Measurements from ENCODE around the gene MATCAP1. TPM values are rescaled to one million over a fixed set of nuclear protein-coding genes. Genes with fewer than 3 reads are reported as not detected.

MATCAP1 gene
- total and polyA plus RNA-seq, 2 donors (not counting 1 experiment from before 2014, with no cell fraction given): 16.6 to 28.4 TPM

GRCh38 chr16:67158637-67159600, 24.8 kb downstream of the MATCAP1 start:
- Histone ChIP-seq H3K27ac (ENCODE audit: insufficient read depth, low read length) (peak overlapping the region; percentile 32), H3K36me3 (ENCODE audit: control insufficient read depth, insufficient read depth, low read length) (peaks cover 3% of the 10 kb centered on the region), H3K9me3 (ENCODE audit: control insufficient read depth, insufficient read depth, low read depth, low read length) (no peaks in the 10 kb centered on the region), H3K4me3 (replicated peaks in 1 of 4; ENCODE audit: control extremely low read depth in 1 of 4, insufficient read depth in 1 of 4, low read depth in 3 of 4, low read length in 4 of 4) (peak overlapping the region; percentile 78 to 98 (median 94)), H2AFZ (ENCODE audit: low read length) (peak overlapping the region; percentile 62), H3K9ac (ENCODE audit: insufficient read depth, low read length) (peak overlapping the region; percentile 74), H3K4me1 (ENCODE audit: control insufficient read depth, extremely low read depth, insufficient read depth, low read length) (peaks cover 4% of the 10 kb centered on the region), H3K4me2 (ENCODE audit: extremely low read depth, insufficient read depth, low read length) (peak overlapping the region; percentile 97), H3K27me3 (ENCODE audit: control insufficient read depth, insufficient read depth, low read length) (peaks cover 2% of the 10 kb centered on the region), H4K20me1 (ENCODE audit: control insufficient read depth, extremely low read depth, insufficient read depth, low read length) (no peaks in the 10 kb centered on the region), H3K79me2 (ENCODE audit: control insufficient read depth, insufficient read depth, low read length) (no peaks in the 10 kb centered on the region)
- peak in 1 of 2 donors; percentile 30 for DNase-seq (ENCODE audit: low read depth in 2 of 2)
- TF ChIP-seq CTCF (conservative IDR thresholded peaks at IDR 0.05 in 1 of 2, IDR thresholded peaks at IDR 0.05 in 1 of 2; ENCODE audit: low read depth in 1 of 2, low read length in 2 of 2): no peak

- TF ChIP-seq CTCF (conservative IDR thresholded peaks at IDR 0.05 in 1 of 2, IDR thresholded peaks at IDR 0.05 in 1 of 2; ENCODE audit: low read depth in 1 of 2, low read length in 2 of 2) (no peak), EZH2 (IDR thresholded peaks at IDR 0.05; ENCODE audit: low read length, missing control alignments) (no peak)
- peaks cover 3% of the 10 kb centered on the region for H3K36me3 ChIP-seq (ENCODE audit: control insufficient read depth, insufficient read depth, low read length)
- no peak overlapping the region for H3K27ac ChIP-seq (ENCODE audit: insufficient read depth, low read length)
- H3K4me2 ChIP-seq (ENCODE audit: extremely low read depth, insufficient read depth, low read length): no peak overlapping the region
- no peak overlapping the region for H3K9ac ChIP-seq (ENCODE audit: insufficient read depth, low read length)
- no peak for DNase-seq (ENCODE audit: low read depth in 2 of 2)
- no peaks in the 10 kb centered on the region for H3K79me2 ChIP-seq (ENCODE audit: control insufficient read depth, insufficient read depth, low read length)
- no peak overlapping the region for H2AFZ ChIP-seq (ENCODE audit: low read length)
- no peak overlapping the region for H3K4me3 ChIP-seq (replicated peaks in 1 of 4; ENCODE audit: control extremely low read depth in 1 of 4, insufficient read depth in 1 of 4, low read depth in 3 of 4, low read length in 4 of 4)
- H3K4me1 ChIP-seq (ENCODE audit: control insufficient read depth, extremely low read depth, insufficient read depth, low read length): peaks cover 4% of the 10 kb centered on the region
- no peaks in the 10 kb centered on the region for H4K20me1 ChIP-seq (ENCODE audit: control insufficient read depth, extremely low read depth, insufficient read depth, low read length)
- H3K9me3 ChIP-seq (ENCODE audit: control insufficient read depth, insufficient read depth, low read depth, low read length): no peaks in the 10 kb centered on the region
- peaks cover 2% of the 10 kb centered on the region for H3K27me3 ChIP-seq (ENCODE audit: control insufficient read depth, insufficient read depth, low read length)
Measured at GRCh38 chr16:67157892-67158635, 25.7 kb downstream of the MATCAP1 start.

- no peak overlapping the region for H3K9ac ChIP-seq (ENCODE audit: insufficient read depth, low read length)
- no peak overlapping the region for H2AFZ ChIP-seq (ENCODE audit: low read length)
- peaks cover 4% of the 10 kb centered on the region for H3K4me1 ChIP-seq (ENCODE audit: control insufficient read depth, extremely low read depth, insufficient read depth, low read length)
- H3K4me3 ChIP-seq (replicated peaks in 1 of 4; ENCODE audit: control extremely low read depth in 1 of 4, insufficient read depth in 1 of 4, low read depth in 3 of 4, low read length in 4 of 4): no peak overlapping the region
- no peaks in the 10 kb centered on the region for H4K20me1 ChIP-seq (ENCODE audit: control insufficient read depth, extremely low read depth, insufficient read depth, low read length)
- TF ChIP-seq EZH2 (IDR thresholded peaks at IDR 0.05; ENCODE audit: low read length, missing control alignments) (no peak), CTCF (conservative IDR thresholded peaks at IDR 0.05 in 1 of 2, IDR thresholded peaks at IDR 0.05 in 1 of 2; ENCODE audit: low read depth in 1 of 2, low read length in 2 of 2) (no peak)
- peaks cover 3% of the 10 kb centered on the region for H3K36me3 ChIP-seq (ENCODE audit: control insufficient read depth, insufficient read depth, low read length)
- H3K27ac ChIP-seq (ENCODE audit: insufficient read depth, low read length): no peak overlapping the region
- no peaks in the 10 kb centered on the region for H3K79me2 ChIP-seq (ENCODE audit: control insufficient read depth, insufficient read depth, low read length)
- no peak for DNase-seq (ENCODE audit: low read depth in 2 of 2)
- no peaks in the 10 kb centered on the region for H3K9me3 ChIP-seq (ENCODE audit: control insufficient read depth, insufficient read depth, low read depth, low read length)
- no peak overlapping the region for H3K4me2 ChIP-seq (ENCODE audit: extremely low read depth, insufficient read depth, low read length)
- H3K27me3 ChIP-seq (ENCODE audit: control insufficient read depth, insufficient read depth, low read length): no peaks in the 10 kb centered on the region
Measured at GRCh38 chr16:67157106-67157748, 26.5 kb downstream of the MATCAP1 start.

Data from fibroblast of lung (primary cell).